Mesendoderm (in vitro differentiated cells): ENCODE measurements around the gene XXYLT1.

Source experiments
- DNase-seq: peaks from one replicate; pipeline ENCODE4 v3.0.0; 2013
- H2AK5ac ChIP-seq: 2 replicates; pipeline ENCODE4 v1.6.1; 2013; ENCODE audit warnings: low read length, inconsistent platforms
- H2BK120ac ChIP-seq: 2 replicates; pipeline ENCODE4 v1.6.1; 2013; ENCODE audit warnings: low read depth, mild to moderate bottlenecking, low read length, moderate library complexity, mixed read lengths
- H2BK15ac ChIP-seq: replicated peaks from 2 replicates; pipeline ENCODE4 v1.6.1; 2013; ENCODE audit warnings: low read depth, mild to moderate bottlenecking, moderate library complexity
- H2BK5ac ChIP-seq: 2 replicates; pipeline ENCODE4 v1.6.1; 2013; ENCODE audit warnings: low read length, inconsistent platforms
- H3K18ac ChIP-seq: 2 replicates; pipeline ENCODE4 v1.6.1; 2013; ENCODE audit warnings: mild to moderate bottlenecking, low read length, mixed read lengths
- H3K23ac ChIP-seq: one replicate; pipeline ENCODE4 v1.6.1; 2013; ENCODE audit warnings: low read length
- H3K27ac ChIP-seq: 2 replicates; pipeline ENCODE4 v1.5.1; 2013; ENCODE audit warnings: low read depth, mild to moderate bottlenecking, inconsistent platforms, low read length, moderate library complexity
- H3K27me3 ChIP-seq: 2 replicates; pipeline ENCODE4 v1.6.1; 2013; ENCODE audit warnings: low read length, control low read depth, mild to moderate bottlenecking, inconsistent platforms; ENCODE audit not compliant: insufficient read depth, poor library complexity
- H3K36me3 ChIP-seq: 2 replicates; pipeline ENCODE4 v1.6.1; 2013; ENCODE audit warnings: low read length, inconsistent platforms; ENCODE audit not compliant: control insufficient read depth, insufficient read depth
- H3K4ac ChIP-seq: one replicate; pipeline ENCODE4 v1.6.1; 2013; ENCODE audit warnings: low read depth, mild to moderate bottlenecking, low read length, moderate library complexity
- H3K4me1 ChIP-seq: 2 replicates; pipeline ENCODE4 v1.6.1; 2013; ENCODE audit warnings: low read depth, low read length, inconsistent platforms; ENCODE audit not compliant: control insufficient read depth
- H3K4me2 ChIP-seq: 2 replicates; pipeline ENCODE4 v1.6.1; 2013; ENCODE audit warnings: low read length
- H3K4me3 ChIP-seq: 2 replicates; pipeline ENCODE4 v1.5.1; 2013; ENCODE audit warnings: mild to moderate bottlenecking, low read length
- H3K56ac ChIP-seq: one replicate; pipeline ENCODE4 v1.6.1; 2013; ENCODE audit warnings: low read length
- H3K79me1 ChIP-seq: 2 replicates; pipeline ENCODE4 v1.6.1; 2013; ENCODE audit warnings: low read length, inconsistent platforms
- H3K79me2 ChIP-seq: 2 replicates; pipeline ENCODE4 v1.6.1; 2013; ENCODE audit warnings: mild to moderate bottlenecking, low read length; ENCODE audit not compliant: control insufficient read depth, insufficient read depth
- H3K9ac ChIP-seq: 2 replicates; pipeline ENCODE4 v1.6.1; 2013; ENCODE audit warnings: low read length, inconsistent platforms
- H4K5ac ChIP-seq: one replicate; pipeline ENCODE4 v1.6.1; 2013; ENCODE audit warnings: low read length
- H4K8ac ChIP-seq: one replicate; pipeline ENCODE4 v1.6.1; 2013; ENCODE audit warnings: low read depth, mild to moderate bottlenecking, control low read depth, low read length, moderate library complexity
- WGBS: extraction: QIAGEN DNeasy Blood & Tissue Kit; methylation state at CpG from one replicate; pipeline ENCODE4 v1.1.7; 2013; ENCODE audit warnings: low lambda C conversion rate, missing lambda C conversion rate; ENCODE audit not compliant: insufficient coverage; ENCODE audit errors: extremely low coverage; 5-methylcytosine and 5-hydroxymethylcytosine counted together

Gene XXYLT1

DNA sequence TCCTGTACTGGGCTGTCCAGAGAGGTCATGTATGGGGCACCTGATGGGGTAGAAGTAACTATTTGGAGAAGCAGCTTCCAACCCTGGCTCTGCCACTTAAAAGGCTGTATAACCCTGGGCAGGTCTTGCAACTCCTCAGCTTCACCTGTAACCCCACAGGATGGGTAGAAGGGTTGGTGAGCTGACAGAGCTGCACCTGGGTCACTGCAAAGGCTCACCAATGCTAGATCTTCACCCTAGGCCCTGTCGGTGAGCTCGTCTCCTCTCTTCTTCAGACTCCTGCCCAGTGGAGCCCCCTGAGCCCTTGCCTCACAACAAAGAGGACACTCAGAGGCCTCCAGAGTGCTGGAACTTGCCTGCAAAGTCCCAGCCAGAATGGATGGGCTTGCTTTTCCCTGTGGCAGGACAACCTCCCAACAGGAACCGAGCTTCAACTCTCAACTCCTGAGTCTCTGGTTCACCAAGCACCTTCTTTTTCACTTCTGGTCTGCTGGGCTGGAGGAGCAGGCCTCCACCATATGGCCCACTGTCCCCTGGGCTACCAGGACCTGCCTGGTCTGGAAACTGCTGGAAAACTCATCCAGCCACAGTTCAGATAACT is 45.9 kb downstream of the XXYLT1 start:
- Histone ChIP-seq H2AK5ac (no peak overlapping the region), H3K4me1 (no peaks in the 10 kb centered on the region), H4K5ac (no peak overlapping the region), H3K4me2 (no peak overlapping the region), H3K27me3 (no peaks in the 10 kb centered on the region), H2BK120ac (no peak overlapping the region), H2BK15ac (no peak overlapping the region), H3K79me2 (peaks cover 2% of the 10 kb centered on the region), H3K27ac (no peak overlapping the region), H3K36me3 (no peaks in the 10 kb centered on the region), H3K4me3 (no peak overlapping the region), H4K8ac (no peak overlapping the region), H3K4ac (no peak overlapping the region), H3K79me1 (peaks cover 11% of the 10 kb centered on the region), H3K23ac (no peak overlapping the region), H3K9ac (no peak overlapping the region), H3K18ac (no peak overlapping the region), H3K56ac (no peak overlapping the region), H2BK5ac (no peak overlapping the region)
- DNase-seq: no peak
- no CpG with 5 or more reads among the region's 3 CpGs for WGBS

GRCh38 chr3:195224156-195224979 is 46.6 kb downstream of the XXYLT1 start:
- Histone ChIP-seq H3K79me2 (peaks cover 5% of the 10 kb centered on the region), H3K79me1 (peaks cover 14% of the 10 kb centered on the region), H3K4ac (no peak overlapping the region), H3K4me2 (no peak overlapping the region), H2BK5ac (no peak overlapping the region), H3K56ac (no peak overlapping the region), H3K27ac (no peak overlapping the region), H4K8ac (no peak overlapping the region), H2AK5ac (no peak overlapping the region), H4K5ac (no peak overlapping the region), H3K4me1 (peaks cover 4% of the 10 kb centered on the region), H3K4me3 (no peak overlapping the region), H3K9ac (no peak overlapping the region), H3K27me3 (no peaks in the 10 kb centered on the region), H3K36me3 (no peaks in the 10 kb centered on the region), H2BK120ac (no peak overlapping the region), H2BK15ac (no peak overlapping the region), H3K18ac (no peak overlapping the region), H3K23ac (no peak overlapping the region)
- DNase-seq: no peak
- WGBS: no CpG with 5 or more reads among the region's 12 CpGs

- Histone ChIP-seq H2BK15ac (no peak overlapping the region), H3K79me2 (peaks cover 6% of the 10 kb centered on the region), H3K4me1 (peaks cover 5% of the 10 kb centered on the region), H2BK120ac (no peak overlapping the region), H3K36me3 (no peaks in the 10 kb centered on the region), H3K79me1 (peaks cover 15% of the 10 kb centered on the region), H3K4me3 (no peak overlapping the region), H2BK5ac (no peak overlapping the region), H3K27ac (no peak overlapping the region), H3K56ac (no peak overlapping the region), H3K23ac (no peak overlapping the region), H2AK5ac (no peak overlapping the region), H3K4me2 (no peak overlapping the region), H3K9ac (no peak overlapping the region), H3K18ac (no peak overlapping the region), H4K8ac (no peak overlapping the region), H3K4ac (no peak overlapping the region), H3K27me3 (no peaks in the 10 kb centered on the region), H4K5ac (no peak overlapping the region)
- no CpG with 5 or more reads among the region's 15 CpGs for WGBS
- no peak for DNase-seq
These were observed 48.9 kb downstream of the XXYLT1 start for GRCh38 chr3:195221876-195222617.

GRCh38 chr3:195221015-195221853 is 49.7 kb downstream of the XXYLT1 start:
- WGBS: no CpG with 5 or more reads among the region's 9 CpGs
- no peak overlapping the region for H3K27ac ChIP-seq
- H3K9ac ChIP-seq: no peak overlapping the region
- no peak overlapping the region for H3K18ac ChIP-seq
- peaks cover 5% of the 10 kb centered on the region for H3K4me1 ChIP-seq
- no peak overlapping the region for H4K8ac ChIP-seq
- no peak overlapping the region for H3K4me2 ChIP-seq
- no peak overlapping the region for H4K5ac ChIP-seq
- H3K4ac ChIP-seq: no peak overlapping the region
- no peak overlapping the region for H2BK120ac ChIP-seq
- no peak overlapping the region for H2AK5ac ChIP-seq
- H3K27me3 ChIP-seq: no peaks in the 10 kb centered on the region
- peak overlapping the region; percentile 2 for H3K56ac ChIP-seq
- no peak overlapping the region for H2BK5ac ChIP-seq
- peaks cover 13% of the 10 kb centered on the region for H3K79me1 ChIP-seq
- H2BK15ac ChIP-seq: no peak overlapping the region
- H3K36me3 ChIP-seq: no peaks in the 10 kb centered on the region
- H3K4me3 ChIP-seq: no peak overlapping the region
- no peak for DNase-seq
- H3K23ac ChIP-seq: no peak overlapping the region
- peaks cover 6% of the 10 kb centered on the region for H3K79me2 ChIP-seq

GRCh38 chr3:195219351-195220230 is 51.4 kb downstream of the XXYLT1 start:
- Histone ChIP-seq H3K27me3 (no peaks in the 10 kb centered on the region), H3K18ac (peak overlapping the region; percentile 31), H2BK5ac (no peak overlapping the region), H2BK120ac (no peak overlapping the region), H3K4ac (no peak overlapping the region), H3K4me1 (peaks cover 5% of the 10 kb centered on the region), H3K79me2 (peaks cover 6% of the 10 kb centered on the region), H4K8ac (no peak overlapping the region), H3K79me1 (peaks cover 13% of the 10 kb centered on the region), H2BK15ac (no peak overlapping the region), H4K5ac (no peak overlapping the region), H3K27ac (no peak overlapping the region), H2AK5ac (no peak overlapping the region), H3K4me2 (no peak overlapping the region), H3K4me3 (no peak overlapping the region), H3K56ac (peak overlapping the region; percentile 50), H3K9ac (peak overlapping the region; percentile 19), H3K23ac (no peak overlapping the region), H3K36me3 (no peaks in the 10 kb centered on the region)
- no CpG with 5 or more reads among the region's 8 CpGs for WGBS
- no peak for DNase-seq
